ENCODE data around the gene HSD17B2.

The HSD17B2 gene

DNA sequence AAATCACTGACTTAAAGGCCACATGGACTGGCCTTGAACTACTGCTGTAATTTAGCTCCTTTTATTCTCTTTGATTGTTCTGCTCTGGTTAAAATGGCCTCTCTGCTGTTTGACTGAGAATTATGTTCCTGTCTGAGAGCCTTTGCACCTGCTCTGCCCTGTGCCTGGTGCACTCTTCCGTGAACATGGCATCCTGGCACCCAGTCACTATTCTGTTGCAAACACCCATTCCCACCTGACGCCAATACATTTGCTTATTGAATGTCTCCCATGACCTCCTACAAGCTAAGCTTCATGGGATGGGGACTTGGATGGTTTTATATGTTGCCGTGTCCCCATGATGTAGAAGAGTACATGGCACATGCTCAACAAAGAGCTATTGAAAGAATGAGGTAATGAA is 20.1 kb downstream of the HSD17B2 start:
- ATAC-seq, result no peak

DNA sequence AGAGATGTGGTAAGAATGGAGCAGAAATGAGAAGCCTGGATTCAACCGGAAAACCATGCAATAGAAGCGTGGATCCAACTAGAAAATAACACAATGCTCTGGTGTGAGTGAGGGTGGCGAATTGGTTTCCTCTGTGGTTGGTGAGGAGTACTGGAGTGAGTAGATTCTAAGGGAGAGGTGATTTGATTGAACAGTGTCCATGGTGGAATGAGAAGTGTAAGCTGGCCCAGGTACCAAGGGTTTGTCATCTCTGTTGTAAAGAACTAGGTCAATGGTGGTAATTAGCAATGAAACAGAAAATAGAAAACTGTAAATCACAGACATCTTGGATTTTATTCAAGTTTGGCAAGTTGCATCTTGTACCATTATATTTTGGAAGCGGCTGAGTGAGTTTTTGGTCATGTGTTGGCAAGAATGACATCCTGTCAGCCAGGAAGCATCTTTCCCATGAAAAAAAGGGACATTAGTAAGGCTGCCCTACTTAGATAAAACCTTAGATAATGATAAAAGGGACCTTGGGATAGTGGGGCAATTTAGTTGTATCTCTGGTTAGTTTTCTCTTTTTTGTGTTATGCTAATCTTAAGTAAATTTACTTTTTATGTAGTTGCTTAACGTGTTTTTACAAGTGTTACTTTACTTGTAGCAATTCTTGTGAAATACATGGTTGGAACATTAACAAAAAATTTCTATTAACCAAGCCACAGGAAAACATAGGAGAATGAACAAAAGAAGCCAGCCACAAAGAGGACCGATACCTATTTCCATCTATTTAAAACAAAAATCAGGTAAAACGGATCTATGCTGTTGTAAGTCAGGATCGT is 20.9 kb downstream of the HSD17B2 start:
- ATAC-seq, result no peak
- TF ChIP-seq ZFP30 (CRISPR knock-in tag; IDR thresholded peaks at IDR 0.05) (no peak), ZC3H10 (CRISPR knock-in tag; IDR thresholded peaks at IDR 0.05) (no peak), SNAI2 (CRISPR knock-in tag; IDR thresholded peaks at IDR 0.05) (no peak), ZFP3 (CRISPR knock-in tag; IDR thresholded peaks at IDR 0.05) (no peak), ZNF70 (CRISPR knock-in tag; IDR thresholded peaks at IDR 0.05) (no peak), TOX (CRISPR knock-in tag; IDR thresholded peaks at IDR 0.05; ENCODE audit: borderline replicate concordance) (no peak), ZNF8 (CRISPR knock-in tag; IDR thresholded peaks at IDR 0.05) (no peak), TCF4 (CRISPR knock-in tag; IDR thresholded peaks at IDR 0.05; ENCODE audit: borderline replicate concordance) (no peak), PPARA (CRISPR knock-in tag; IDR thresholded peaks at IDR 0.05; ENCODE audit: borderline replicate concordance) (no peak)
- TF ChIP-seq, protein P1, sequence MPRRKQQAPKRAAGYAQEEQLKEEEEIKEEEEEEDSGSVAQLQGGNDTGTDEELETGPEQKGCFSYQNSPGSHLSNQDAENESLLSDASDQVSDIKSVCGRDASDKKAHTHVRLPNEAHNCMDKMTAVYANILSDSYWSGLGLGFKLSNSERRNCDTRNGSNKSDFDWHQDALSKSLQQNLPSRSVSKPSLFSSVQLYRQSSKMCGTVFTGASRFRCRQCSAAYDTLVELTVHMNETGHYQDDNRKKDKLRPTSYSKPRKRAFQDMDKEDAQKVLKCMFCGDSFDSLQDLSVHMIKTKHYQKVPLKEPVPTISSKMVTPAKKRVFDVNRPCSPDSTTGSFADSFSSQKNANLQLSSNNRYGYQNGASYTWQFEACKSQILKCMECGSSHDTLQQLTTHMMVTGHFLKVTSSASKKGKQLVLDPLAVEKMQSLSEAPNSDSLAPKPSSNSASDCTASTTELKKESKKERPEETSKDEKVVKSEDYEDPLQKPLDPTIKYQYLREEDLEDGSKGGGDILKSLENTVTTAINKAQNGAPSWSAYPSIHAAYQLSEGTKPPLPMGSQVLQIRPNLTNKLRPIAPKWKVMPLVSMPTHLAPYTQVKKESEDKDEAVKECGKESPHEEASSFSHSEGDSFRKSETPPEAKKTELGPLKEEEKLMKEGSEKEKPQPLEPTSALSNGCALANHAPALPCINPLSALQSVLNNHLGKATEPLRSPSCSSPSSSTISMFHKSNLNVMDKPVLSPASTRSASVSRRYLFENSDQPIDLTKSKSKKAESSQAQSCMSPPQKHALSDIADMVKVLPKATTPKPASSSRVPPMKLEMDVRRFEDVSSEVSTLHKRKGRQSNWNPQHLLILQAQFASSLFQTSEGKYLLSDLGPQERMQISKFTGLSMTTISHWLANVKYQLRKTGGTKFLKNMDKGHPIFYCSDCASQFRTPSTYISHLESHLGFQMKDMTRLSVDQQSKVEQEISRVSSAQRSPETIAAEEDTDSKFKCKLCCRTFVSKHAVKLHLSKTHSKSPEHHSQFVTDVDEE (CRISPR knock-in tag; IDR thresholded peaks at IDR 0.05), result no peak
- TF ChIP-seq, protein P2, sequence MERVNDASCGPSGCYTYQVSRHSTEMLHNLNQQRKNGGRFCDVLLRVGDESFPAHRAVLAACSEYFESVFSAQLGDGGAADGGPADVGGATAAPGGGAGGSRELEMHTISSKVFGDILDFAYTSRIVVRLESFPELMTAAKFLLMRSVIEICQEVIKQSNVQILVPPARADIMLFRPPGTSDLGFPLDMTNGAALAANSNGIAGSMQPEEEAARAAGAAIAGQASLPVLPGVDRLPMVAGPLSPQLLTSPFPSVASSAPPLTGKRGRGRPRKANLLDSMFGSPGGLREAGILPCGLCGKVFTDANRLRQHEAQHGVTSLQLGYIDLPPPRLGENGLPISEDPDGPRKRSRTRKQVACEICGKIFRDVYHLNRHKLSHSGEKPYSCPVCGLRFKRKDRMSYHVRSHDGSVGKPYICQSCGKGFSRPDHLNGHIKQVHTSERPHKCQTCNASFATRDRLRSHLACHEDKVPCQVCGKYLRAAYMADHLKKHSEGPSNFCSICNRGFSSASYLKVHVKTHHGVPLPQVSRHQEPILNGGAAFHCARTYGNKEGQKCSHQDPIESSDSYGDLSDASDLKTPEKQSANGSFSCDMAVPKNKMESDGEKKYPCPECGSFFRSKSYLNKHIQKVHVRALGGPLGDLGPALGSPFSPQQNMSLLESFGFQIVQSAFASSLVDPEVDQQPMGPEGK (CRISPR knock-in tag; IDR thresholded peaks at IDR 0.05; ENCODE audit: borderline replicate concordance), result no peak

More for the DNA sequence above, 20.1 kb downstream of the HSD17B2 start:
- TF ChIP-seq GLIS3 (CRISPR knock-in tag; IDR thresholded peaks at IDR 0.05), result no peak
- TF ChIP-seq, protein P3, sequence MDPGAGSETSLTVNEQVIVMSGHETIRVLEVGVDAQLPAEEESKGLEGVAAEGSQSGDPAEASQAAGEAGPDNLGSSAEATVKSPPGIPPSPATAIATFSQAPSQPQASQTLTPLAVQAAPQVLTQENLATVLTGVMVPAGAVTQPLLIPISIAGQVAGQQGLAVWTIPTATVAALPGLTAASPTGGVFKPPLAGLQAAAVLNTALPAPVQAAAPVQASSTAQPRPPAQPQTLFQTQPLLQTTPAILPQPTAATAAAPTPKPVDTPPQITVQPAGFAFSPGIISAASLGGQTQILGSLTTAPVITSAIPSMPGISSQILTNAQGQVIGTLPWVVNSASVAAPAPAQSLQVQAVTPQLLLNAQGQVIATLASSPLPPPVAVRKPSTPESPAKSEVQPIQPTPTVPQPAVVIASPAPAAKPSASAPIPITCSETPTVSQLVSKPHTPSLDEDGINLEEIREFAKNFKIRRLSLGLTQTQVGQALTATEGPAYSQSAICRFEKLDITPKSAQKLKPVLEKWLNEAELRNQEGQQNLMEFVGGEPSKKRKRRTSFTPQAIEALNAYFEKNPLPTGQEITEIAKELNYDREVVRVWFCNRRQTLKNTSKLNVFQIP (CRISPR knock-in tag; IDR thresholded peaks at IDR 0.05; ENCODE audit: borderline replicate concordance, low read depth), result no peak

DNA sequence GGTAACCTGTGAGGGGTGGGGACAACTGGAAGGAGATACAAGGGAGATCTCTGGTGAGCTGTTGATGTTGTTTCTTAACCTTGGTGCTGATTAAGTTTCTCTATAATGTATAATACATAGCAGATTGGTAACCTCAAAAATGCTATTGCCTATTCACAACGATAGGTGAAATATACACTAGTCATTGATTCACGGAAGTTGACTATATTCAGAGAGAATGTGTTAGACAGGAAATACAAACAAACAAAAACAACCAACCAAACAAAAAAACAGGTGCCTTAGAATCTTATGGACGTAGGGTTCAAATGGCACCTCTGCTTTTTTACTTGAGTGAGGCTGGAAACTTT is 21.5 kb downstream of the HSD17B2 start:
- ATAC-seq, result no peak
- no peak for TF ChIP-seq ZNF565 (CRISPR knock-in tag; conservative IDR thresholded peaks at IDR 0.05; ENCODE audit: low read depth)
- no peak for TF ChIP-seq ZFP30 (CRISPR knock-in tag; IDR thresholded peaks at IDR 0.05)
- no peak for TF ChIP-seq PPARA (CRISPR knock-in tag; IDR thresholded peaks at IDR 0.05; ENCODE audit: borderline replicate concordance)
- TF ChIP-seq BACH2 (CRISPR knock-in tag; IDR thresholded peaks at IDR 0.05; ENCODE audit: borderline replicate concordance), result no peak
- TF ChIP-seq ARNTL (CRISPR knock-in tag; IDR thresholded peaks at IDR 0.05; ENCODE audit: borderline replicate concordance, low read depth), result no peak
- TF ChIP-seq SNAI2 (CRISPR knock-in tag; IDR thresholded peaks at IDR 0.05), result no peak
- no peak for TF ChIP-seq TOX (CRISPR knock-in tag; IDR thresholded peaks at IDR 0.05; ENCODE audit: borderline replicate concordance)
- no peak for TF ChIP-seq OSR1 (CRISPR knock-in tag; IDR thresholded peaks at IDR 0.05)
- no peak for TF ChIP-seq ZNF70 (CRISPR knock-in tag; IDR thresholded peaks at IDR 0.05)

DNA sequence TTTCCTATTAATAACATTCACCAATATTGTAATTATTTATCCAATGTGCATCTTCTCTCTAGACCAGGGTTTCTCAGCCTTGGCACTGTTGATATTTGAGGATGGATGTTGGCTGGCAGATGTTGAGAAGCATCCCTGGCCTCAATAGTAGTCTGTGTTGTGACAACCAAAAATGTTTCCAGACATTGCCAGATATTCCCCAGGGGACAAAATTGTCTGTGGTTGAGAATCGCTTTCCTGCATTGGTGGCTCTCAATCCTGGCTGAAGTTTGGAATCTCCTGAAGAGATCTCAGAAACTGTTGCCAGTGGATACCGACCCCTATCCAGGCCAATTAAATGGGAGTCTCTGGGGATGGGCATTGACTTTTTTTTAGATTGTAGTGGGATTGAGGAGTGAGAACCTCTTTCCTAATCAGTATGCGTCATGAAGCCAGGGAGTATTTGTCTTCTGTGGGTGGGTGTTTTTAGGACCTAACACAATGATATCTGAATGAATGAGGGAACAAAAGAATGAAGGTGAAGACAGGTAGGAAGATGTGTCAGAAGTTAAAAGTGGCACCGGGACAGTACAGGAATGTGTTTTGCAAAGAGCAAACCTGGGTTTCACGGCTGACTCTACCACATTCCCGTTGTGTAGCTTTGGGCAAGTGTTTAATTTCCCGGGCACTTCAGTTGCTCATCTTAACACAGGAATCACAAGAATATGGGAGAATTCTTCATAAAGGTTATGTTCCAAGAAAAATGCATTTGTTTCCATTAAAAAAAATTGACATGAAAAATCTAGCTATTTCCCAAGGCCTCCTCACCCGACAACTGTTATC is 24.3 kb downstream of the HSD17B2 start:
- no peak for ATAC-seq
- TF ChIP-seq, protein P1 (CRISPR knock-in tag; IDR thresholded peaks at IDR 0.05), result no peak
- TF ChIP-seq, protein P4, sequence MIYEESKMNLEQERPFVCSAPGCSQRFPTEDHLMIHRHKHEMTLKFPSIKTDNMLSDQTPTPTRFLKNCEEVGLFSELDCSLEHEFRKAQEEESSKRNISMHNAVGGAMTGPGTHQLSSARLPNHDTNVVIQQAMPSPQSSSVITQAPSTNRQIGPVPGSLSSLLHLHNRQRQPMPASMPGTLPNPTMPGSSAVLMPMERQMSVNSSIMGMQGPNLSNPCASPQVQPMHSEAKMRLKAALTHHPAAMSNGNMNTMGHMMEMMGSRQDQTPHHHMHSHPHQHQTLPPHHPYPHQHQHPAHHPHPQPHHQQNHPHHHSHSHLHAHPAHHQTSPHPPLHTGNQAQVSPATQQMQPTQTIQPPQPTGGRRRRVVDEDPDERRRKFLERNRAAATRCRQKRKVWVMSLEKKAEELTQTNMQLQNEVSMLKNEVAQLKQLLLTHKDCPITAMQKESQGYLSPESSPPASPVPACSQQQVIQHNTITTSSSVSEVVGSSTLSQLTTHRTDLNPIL (CRISPR knock-in tag; IDR thresholded peaks at IDR 0.05; ENCODE audit: low read depth), result no peak
- TF ChIP-seq ZNF8 (CRISPR knock-in tag; IDR thresholded peaks at IDR 0.05), result no peak
